Ovary (tissue), 3 donors: Measurements from ENCODE around the gene RBFOX2.

Experiments
- EP300 ChIP-seq: sonication (generic); formaldehyde crosslinking; IDR thresholded peaks from one replicate; pipeline ENCODE4 v1.6.1; 2017; ENCODE audit warnings: antibody characterized with exemption
- POLR2A ChIP-seq: fragments of 450-650 bp; IDR thresholded peaks from one replicate; pipeline ENCODE4 v1.6.1; 2017; ENCODE audit warnings: antibody characterized with exemption, mild to moderate bottlenecking, moderate library complexity
- TF ChIP-seq, protein P1 (sequence below), 3 donors: fragments of 450-650 bp in 2 of 3; fragments of 200-600 bp in 1 of 3; IDR thresholded peaks; one replicate each; pipeline versions ENCODE4 v1.5.1 to v1.8.0; 2016 to 2022; ENCODE audit warnings: antibody characterized with exemption in 3 of 3, mild to moderate bottlenecking in 1 of 3
- donor health status: DM: no; HTN: no; CAD: no.

DNA sequence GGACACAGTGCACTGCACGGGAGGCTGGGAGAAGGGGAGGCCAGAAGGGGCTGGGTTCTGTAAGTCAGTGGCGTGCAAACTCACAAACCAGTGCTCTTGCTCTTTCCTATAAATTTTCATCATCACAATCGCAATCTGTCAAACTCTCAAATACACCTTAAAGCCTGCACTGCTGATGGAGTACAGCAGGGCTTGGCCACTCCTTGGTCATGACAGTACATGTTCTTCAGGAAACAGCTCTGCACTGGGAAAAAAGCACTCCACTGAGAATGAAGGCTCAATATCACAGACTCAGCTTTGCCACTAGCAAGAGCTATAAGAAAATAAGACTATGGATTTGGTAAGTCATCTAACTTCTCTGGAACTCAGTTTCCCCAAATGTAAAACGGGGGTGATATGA lies 111.0 kb downstream of the RBFOX2 start:
- TF ChIP-seq, protein P1, sequence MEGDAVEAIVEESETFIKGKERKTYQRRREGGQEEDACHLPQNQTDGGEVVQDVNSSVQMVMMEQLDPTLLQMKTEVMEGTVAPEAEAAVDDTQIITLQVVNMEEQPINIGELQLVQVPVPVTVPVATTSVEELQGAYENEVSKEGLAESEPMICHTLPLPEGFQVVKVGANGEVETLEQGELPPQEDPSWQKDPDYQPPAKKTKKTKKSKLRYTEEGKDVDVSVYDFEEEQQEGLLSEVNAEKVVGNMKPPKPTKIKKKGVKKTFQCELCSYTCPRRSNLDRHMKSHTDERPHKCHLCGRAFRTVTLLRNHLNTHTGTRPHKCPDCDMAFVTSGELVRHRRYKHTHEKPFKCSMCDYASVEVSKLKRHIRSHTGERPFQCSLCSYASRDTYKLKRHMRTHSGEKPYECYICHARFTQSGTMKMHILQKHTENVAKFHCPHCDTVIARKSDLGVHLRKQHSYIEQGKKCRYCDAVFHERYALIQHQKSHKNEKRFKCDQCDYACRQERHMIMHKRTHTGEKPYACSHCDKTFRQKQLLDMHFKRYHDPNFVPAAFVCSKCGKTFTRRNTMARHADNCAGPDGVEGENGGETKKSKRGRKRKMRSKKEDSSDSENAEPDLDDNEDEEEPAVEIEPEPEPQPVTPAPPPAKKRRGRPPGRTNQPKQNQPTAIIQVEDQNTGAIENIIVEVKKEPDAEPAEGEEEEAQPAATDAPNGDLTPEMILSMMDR (IDR thresholded peaks at IDR 0.05): no peak
- TF ChIP-seq POLR2A (no peak), EP300 (no peak)
